Cardiac muscle cell (in vitro differentiated cells and primary cell): Measurements from ENCODE around the gene ALDH1A1. TPM values are rescaled to one million over a fixed set of nuclear protein-coding genes. Genes with fewer than 3 reads are reported as not detected.

ENCODE experiments used
- DNase-seq, 2 donors: peaks; one replicate each; pipeline versions ENCODE4 v3.0.0 to v3.0.0-alpha.2; 2010 to 2017; ENCODE audit warnings: low read depth in 1 of 2, low spot score in 1 of 2
- H3K27ac ChIP-seq: fragments of 200-600 bp; sonication (generic); 2 replicates; pipeline ENCODE4 v1.5.1; 2016
- H3K27me3 ChIP-seq: fragments of 200-600 bp; sonication (generic); 2 replicates; pipeline ENCODE4 v1.6.0; 2016; ENCODE audit warnings: control low read depth
- H3K36me3 ChIP-seq: fragments of 200-600 bp; sonication (generic); 2 replicates; pipeline ENCODE4 v1.5.1; 2016; ENCODE audit warnings: control low read depth
- H3K4me1 ChIP-seq: fragments of 200-600 bp; sonication (generic); 2 replicates; pipeline ENCODE4 v1.8.1; 2017; ENCODE audit warnings: low read depth, mild to moderate bottlenecking, mixed run types
- H3K4me3 ChIP-seq: fragments of 200-600 bp; sonication (generic); 2 replicates; pipeline ENCODE4 v1.5.1; 2016; ENCODE audit warnings: mild to moderate bottlenecking
- H3K9me3 ChIP-seq: fragments of 200-600 bp; sonication (generic); 2 replicates; pipeline ENCODE4 v1.5.1; 2017; ENCODE audit warnings: low read depth, mild to moderate bottlenecking, control low read depth
- CTCF ChIP-seq: IDR thresholded peaks from 2 replicates; pipeline ENCODE4 v1.5.1; 2012; ENCODE audit warnings: low read depth, mild to moderate bottlenecking, low read length
- polyA plus RNA-seq: library from polyadenylated mRNA; unstranded; fragments of >200 nt; fragmentation: Nextera tagmentation; extraction: Ambion mirVana; gene quantifications from 2 replicates; pipeline ENCODE4 v1.2.1, GENCODE V29; 2016
- total RNA-seq: library from RNA; depleted of rRNA; stranded (reverse); fragments of >200 nt; gene quantifications from 2 replicates; pipeline ENCODE4 v1.2.3, GENCODE V29; 2016

Gene ALDH1A1
- total and polyA plus RNA-seq, 2 experiments from 2014 or later = 0.48 to 1.6 TPM

DNA sequence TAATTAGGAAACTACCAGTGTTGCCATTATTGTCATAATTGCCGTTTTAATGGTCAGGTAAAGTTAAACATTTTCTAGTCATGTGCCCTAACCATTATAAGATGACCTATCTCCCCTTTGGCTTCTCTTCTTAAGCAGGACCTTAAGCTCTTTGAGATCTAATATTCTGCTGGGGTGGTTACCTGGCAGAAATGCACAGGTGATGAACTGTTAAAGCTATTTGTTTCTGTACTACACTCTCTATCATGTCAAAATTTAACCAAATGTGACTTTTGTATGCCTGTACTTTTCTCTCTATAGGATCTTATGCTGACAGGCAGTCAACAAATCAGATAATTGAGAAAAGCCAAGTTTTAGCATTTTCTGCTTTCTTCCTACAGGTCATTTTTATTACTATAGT is 23.3 kb downstream of the ALDH1A1 start:
- Histone ChIP-seq H3K4me1 (no peaks in the 10 kb centered on the region), H3K27me3 (no peaks in the 10 kb centered on the region), H3K4me3 (no peak overlapping the region), H3K9me3 (no peaks in the 10 kb centered on the region), H3K27ac (no peak overlapping the region), H3K36me3 (no peaks in the 10 kb centered on the region)
- DNase-seq = no peak
- no peak for TF ChIP-seq CTCF

DNA sequence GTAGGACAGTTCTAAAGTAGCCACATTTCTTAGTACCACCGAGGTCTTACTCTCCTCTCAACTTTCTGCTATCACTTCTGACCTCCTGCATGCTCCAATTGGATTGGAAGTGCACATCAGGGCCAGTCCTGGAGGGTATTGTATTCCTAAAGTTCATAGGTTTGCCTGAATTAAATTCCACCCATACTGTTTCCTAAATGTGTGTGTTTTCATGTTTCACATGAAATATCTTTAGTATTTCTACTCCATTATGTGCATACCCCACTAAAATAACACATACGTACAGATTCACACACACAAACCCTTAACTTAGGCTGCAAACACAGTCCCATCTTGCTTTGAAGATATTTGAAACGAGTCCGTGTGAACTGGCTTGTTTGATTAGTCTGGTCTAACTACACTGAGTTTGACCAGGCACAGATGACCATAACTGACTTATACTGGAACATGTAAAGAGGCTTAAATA is 24.8 kb downstream of the ALDH1A1 start:
- Histone ChIP-seq H3K36me3 (no peaks in the 10 kb centered on the region), H3K27me3 (no peaks in the 10 kb centered on the region), H3K4me1 (no peaks in the 10 kb centered on the region), H3K27ac (no peak overlapping the region), H3K9me3 (no peaks in the 10 kb centered on the region), H3K4me3 (no peak overlapping the region)
- no peak for TF ChIP-seq CTCF
- no peak for DNase-seq

DNA sequence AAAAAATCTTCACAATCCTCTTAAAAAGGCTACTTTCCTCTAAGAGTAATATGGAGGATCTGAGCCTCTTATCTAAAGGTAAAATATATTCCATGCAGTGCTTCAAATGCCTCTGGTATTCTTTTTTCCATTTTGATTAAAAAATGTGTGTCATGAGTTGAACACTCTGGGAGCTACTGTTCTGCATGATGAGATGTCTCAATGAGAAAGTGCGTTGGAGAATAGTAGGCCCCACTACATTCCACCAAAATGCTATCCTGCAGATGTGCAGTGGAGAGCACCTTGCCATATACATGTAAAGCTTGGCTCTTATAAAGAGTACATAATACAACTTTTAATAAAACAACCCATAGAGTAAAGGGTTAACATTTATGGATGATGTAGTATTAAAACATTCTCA is 26.3 kb downstream of the ALDH1A1 start:
- Histone ChIP-seq H3K27ac (no peak overlapping the region), H3K4me1 (no peaks in the 10 kb centered on the region), H3K9me3 (no peaks in the 10 kb centered on the region), H3K27me3 (no peaks in the 10 kb centered on the region), H3K36me3 (no peaks in the 10 kb centered on the region), H3K4me3 (no peak overlapping the region)
- no peak for TF ChIP-seq CTCF
- no peak for DNase-seq

- Histone ChIP-seq H3K27me3 (no peaks in the 10 kb centered on the region), H3K4me1 (no peaks in the 10 kb centered on the region), H3K4me3 (no peak overlapping the region), H3K27ac (no peak overlapping the region), H3K36me3 (no peaks in the 10 kb centered on the region), H3K9me3 (no peaks in the 10 kb centered on the region)
- peak in 1 of 2 donors; percentile 10 for DNase-seq
- no peak for TF ChIP-seq CTCF
These were observed 27.0 kb downstream of the ALDH1A1 start for GRCh38 chr9:72925891-72926290.

DNA sequence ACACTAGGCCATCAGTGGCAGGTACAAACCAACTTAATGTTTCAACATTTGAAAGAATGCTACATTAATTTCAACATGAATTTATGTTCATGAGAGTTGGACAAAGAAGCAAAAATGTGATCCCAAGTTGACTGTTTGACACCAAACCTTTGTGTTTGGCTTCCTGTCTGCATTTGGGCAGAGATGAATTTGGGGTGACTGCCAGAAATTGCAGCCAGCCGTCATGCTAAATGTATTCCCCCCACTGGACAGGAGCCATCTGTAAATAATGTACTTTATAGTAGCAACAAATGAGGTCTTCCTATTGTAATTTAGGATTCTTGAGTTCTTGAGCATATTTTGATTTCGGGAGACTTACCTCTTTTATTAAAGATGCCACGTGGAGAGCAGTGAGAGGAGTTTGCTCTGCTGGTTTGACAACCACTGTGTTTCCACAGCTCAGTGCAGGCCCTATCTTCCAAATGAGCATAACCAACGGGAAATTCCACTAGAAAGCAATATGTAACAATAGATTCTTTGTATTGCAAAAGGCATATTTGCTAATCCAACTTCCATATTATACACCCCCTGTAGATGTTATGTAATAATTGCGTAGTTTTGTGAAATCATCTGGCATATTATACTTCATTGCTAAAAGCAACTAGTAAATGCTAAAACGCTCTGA is 27.6 kb downstream of the ALDH1A1 start:
- peak in 1 of 2 donors; percentile 95 for DNase-seq
- no peak overlapping the region for H3K27ac ChIP-seq
- H3K27me3 ChIP-seq = no peaks in the 10 kb centered on the region
- no peak overlapping the region for H3K4me3 ChIP-seq
- no peaks in the 10 kb centered on the region for H3K4me1 ChIP-seq
- no peaks in the 10 kb centered on the region for H3K36me3 ChIP-seq
- no peaks in the 10 kb centered on the region for H3K9me3 ChIP-seq
- no peak for TF ChIP-seq CTCF
